Measurements from ENCODE around the gene SLC9A8.

GRCh38 chr20:49915380-49916145, 102.9 kb downstream of the SLC9A8 start, which contains the start of gene SPATA2:
- TF ChIP-seq CTCF (IDR thresholded peaks at IDR 0.05; ENCODE audit: extremely low read depth in 1 of 2, insufficient read depth in 1 of 2, low read depth in 1 of 2, low read length in 2 of 2) (no peak), POLR2AphosphoS5 (IDR thresholded peaks at IDR 0.05; ENCODE audit: insufficient read depth, low read depth, low read length) (peak; percentile 63)

Data from endothelial cell of umbilical vein (primary cell).